A673 (cell line): ENCODE data around the gene ALDH1B1. TPM values are rescaled to one million over a fixed set of nuclear protein-coding genes. Genes with fewer than 3 reads are reported as not detected.

ENCODE experiments used
- BruUV-seq: library from RNA; stranded (reverse); fragments of 400-500 nt; replicated peaks from 2 replicates; lab custom pipeline; 2021; lab: Mats Ljungman, UMichigan
- CTCF ChIA-PET: fragments of 300-600 bp; sonication (Branson Sonifier 250); formaldehyde crosslinking; loops from one replicate; lab custom pipeline; 2022; ENCODE audit warnings: antibody characterized with exemption; lab: Charles Lee
- POLR2A ChIA-PET: fragments of 300-600 bp; sonication (Branson Sonifier 250); formaldehyde crosslinking; loops from one replicate; lab custom pipeline; 2022; ENCODE audit warnings: antibody characterized with exemption; ENCODE audit not compliant: low non-redundant PET; lab: Charles Lee
- DNase-seq: peaks from one replicate; pipeline ENCODE4 v3.0.0-alpha.2; 2015; ENCODE audit warnings: low spot score
- H3K27ac ChIP-seq: fragments of 200-600 bp; sonication (generic); 2 replicates; pipeline ENCODE4 v1.5.1; 2016; ENCODE audit warnings: mixed run types, low read depth, mild to moderate bottlenecking, mixed read lengths, antibody characterized with exemption, low read length; ENCODE audit not compliant: poor library complexity, severe bottlenecking
- H3K27me3 ChIP-seq: fragments of 200-600 bp; sonication (generic); replicated peaks from 2 replicates; pipeline ENCODE4 v1.6.1; 2017; ENCODE audit warnings: mixed run types, low read depth, mild to moderate bottlenecking, mixed read lengths, antibody characterized with exemption, low read length; ENCODE audit not compliant: insufficient read depth, poor library complexity
- H3K36me3 ChIP-seq: fragments of 200-600 bp; sonication (generic); 2 replicates; pipeline ENCODE4 v1.6.1; 2016; ENCODE audit warnings: mixed run types, mild to moderate bottlenecking, mixed read lengths, antibody characterized with exemption, low read length; ENCODE audit not compliant: insufficient read depth, poor library complexity, severe bottlenecking
- H3K4me1 ChIP-seq: fragments of 200-600 bp; sonication (generic); 2 replicates; pipeline ENCODE4 v1.6.1; 2017; ENCODE audit warnings: mixed run types, mild to moderate bottlenecking, mixed read lengths, antibody characterized with exemption, low read length; ENCODE audit not compliant: insufficient read depth, poor library complexity, severe bottlenecking
- H3K4me3 ChIP-seq: fragments of 200-600 bp; sonication (generic); 2 replicates; pipeline ENCODE4 v1.5.1; 2016; ENCODE audit warnings: low read depth, mixed run types, mild to moderate bottlenecking, mixed read lengths, low read length; ENCODE audit not compliant: poor library complexity, severe bottlenecking
- H3K9me3 ChIP-seq: fragments of 200-600 bp; sonication (generic); 2 replicates; pipeline ENCODE4 v1.6.1; 2016; ENCODE audit warnings: mixed run types, low read depth, mild to moderate bottlenecking, mixed read lengths, antibody characterized with exemption, low read length; ENCODE audit not compliant: poor library complexity, severe bottlenecking
- CTCF ChIP-seq: fragments of 300-800, 200-600 bp; sonication (generic); conservative IDR thresholded peaks from 2 replicates; pipeline ENCODE4 v1.5.1; 2017; ENCODE audit warnings: low read depth, mild to moderate bottlenecking, antibody characterized with exemption, low read length, moderate library complexity, mixed read lengths
- EZH2 ChIP-seq: fragments of 200-600 bp; sonication (generic); IDR thresholded peaks from 2 replicates; pipeline ENCODE4 v1.6.1; 2017; ENCODE audit warnings: borderline replicate concordance, low read depth, mild to moderate bottlenecking, mixed read lengths, antibody characterized with exemption, low read length; ENCODE audit not compliant: poor library complexity, severe bottlenecking
- intact Hi-C: fragments of 100-400 bp; cut with micrococcal nuclease; formaldehyde crosslinking; loops from one replicate; pipeline ENCODE4 v1.10.0; 2022; ENCODE audit not compliant: unreplicated experiment
- total RNA-seq: library from RNA; stranded (reverse); gene quantifications from 2 replicates; pipeline ENCODE4 v1.2.3, GENCODE V29; 2021

The ALDH1B1 gene
- total RNA-seq, 1 experiment from 2014 or later: 29.0 TPM

DNA sequence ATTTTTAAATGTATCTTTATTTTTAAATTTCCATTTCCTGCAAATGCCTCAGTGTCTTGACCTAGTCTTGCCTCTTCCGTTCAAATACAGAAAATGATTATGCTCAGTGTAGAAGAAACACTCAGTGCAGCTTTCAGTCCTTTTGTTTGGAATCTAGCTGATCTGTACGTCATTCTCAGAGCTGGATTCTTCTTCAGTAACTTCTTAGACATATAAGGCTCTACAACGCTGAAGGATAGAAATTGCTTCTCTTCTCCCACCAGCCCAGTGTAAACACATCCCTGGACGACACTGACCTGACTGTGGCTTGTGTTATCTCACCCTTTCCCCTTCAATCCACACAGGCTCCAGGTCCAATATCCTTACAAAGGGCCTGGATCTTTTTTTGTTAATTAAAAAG lies 3.2 kb upstream of the ALDH1B1 start:
- ChIA-PET POLR2A (no interaction called here), CTCF (no interaction called here)
- Histone ChIP-seq H3K9me3 (no peaks in the 10 kb centered on the region), H3K4me1 (peaks cover 28% of the 10 kb centered on the region), H3K4me3 (no peak overlapping the region), H3K27ac (no peak overlapping the region), H3K27me3 (no peaks in the 10 kb centered on the region), H3K36me3 (no peaks in the 10 kb centered on the region)
- TF ChIP-seq CTCF (no peak), EZH2 (no peak)
- DNase-seq: no peak
- no TSS peak for BruUV-seq
- intact Hi-C loops: no loop called here

DNA sequence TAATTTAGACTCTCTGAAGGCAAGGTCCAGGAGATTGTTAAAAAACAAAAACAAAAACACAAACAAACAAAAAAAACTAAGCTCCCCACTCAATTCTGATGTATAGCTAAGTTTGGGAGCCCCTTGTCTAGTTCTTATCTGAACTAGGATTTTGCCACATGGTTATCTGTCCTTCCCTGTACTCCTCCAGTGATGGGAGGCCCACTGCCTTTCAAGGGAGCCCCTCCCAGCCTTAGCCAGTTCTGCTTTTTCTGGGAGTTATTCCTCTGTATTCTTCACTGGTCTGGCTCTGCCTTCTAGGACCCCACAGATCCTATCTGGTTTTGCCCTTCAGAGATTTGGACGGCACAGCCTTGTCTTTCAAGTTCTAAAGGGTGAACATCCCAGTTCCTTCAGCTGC lies 2.1 kb upstream of the ALDH1B1 start:
- ChIA-PET CTCF (no interaction called here), POLR2A (no interaction called here)
- Histone ChIP-seq H3K27ac (no peak overlapping the region), H3K4me3 (no peak overlapping the region), H3K27me3 (no peaks in the 10 kb centered on the region), H3K9me3 (no peaks in the 10 kb centered on the region), H3K4me1 (peaks cover 28% of the 10 kb centered on the region), H3K36me3 (peaks cover 7% of the 10 kb centered on the region)
- intact Hi-C loops: no loop called here
- no peak for DNase-seq
- no TSS peak for BruUV-seq
- TF ChIP-seq EZH2 (no peak), CTCF (no peak)

DNA sequence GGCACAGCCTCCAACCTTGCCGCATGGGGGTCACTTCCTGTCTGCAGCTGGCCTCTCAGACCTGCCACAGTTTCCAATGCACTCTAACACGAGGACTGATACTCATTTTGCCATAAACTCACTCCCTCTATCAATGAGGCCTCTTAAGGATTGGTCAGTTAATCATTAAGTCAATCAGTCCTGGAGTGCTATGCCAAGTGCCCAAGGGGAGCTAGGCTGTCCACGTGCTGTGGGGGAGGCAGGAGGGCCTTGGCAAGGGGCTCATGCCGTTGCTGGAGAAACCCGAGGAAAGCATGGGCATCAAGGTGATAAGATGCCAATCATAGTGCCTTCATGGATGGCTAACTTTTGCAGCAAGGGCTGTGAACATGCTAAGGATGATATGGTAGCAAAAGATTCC lies 1.7 kb upstream of the ALDH1B1 start:
- no peaks in the 10 kb centered on the region for H3K9me3 ChIP-seq
- peaks cover 7% of the 10 kb centered on the region for H3K36me3 ChIP-seq
- peaks cover 28% of the 10 kb centered on the region for H3K4me1 ChIP-seq
- TF ChIP-seq CTCF (no peak), EZH2 (no peak)
- intact Hi-C loops: no loop called here
- H3K27me3 ChIP-seq: no peaks in the 10 kb centered on the region
- DNase-seq: no peak
- ChIA-PET CTCF (no interaction called here), POLR2A (no interaction called here)
- no peak overlapping the region for H3K4me3 ChIP-seq
- no TSS peak for BruUV-seq
- H3K27ac ChIP-seq: no peak overlapping the region
